Osteoblast (primary cell): ENCODE measurements around the gene RPS3. TPM values are rescaled to one million over a fixed set of nuclear protein-coding genes. Genes with fewer than 3 reads are reported as not detected.
A peak's percentile ranks its signal among the peaks of the same experiment; 100 is the strongest.

Source experiments
- DNase-seq: peaks from one replicate; pipeline ENCODE4 v3.0.0; 2011; ENCODE audit warnings: low spot score, mixed read lengths; ENCODE audit not compliant: insufficient read length; ENCODE audit errors: missing footprints
- H2AFZ ChIP-seq: 2 replicates; pipeline ENCODE4 v1.6.0; 2011; ENCODE audit warnings: mild to moderate bottlenecking, low read length
- H3K27ac ChIP-seq: 2 replicates; pipeline ENCODE4 v1.5.1; 2011; ENCODE audit warnings: mild to moderate bottlenecking, low read depth, low read length, moderate library complexity
- H3K27me3 ChIP-seq: 2 replicates; pipeline ENCODE4 v1.6.0; 2012; ENCODE audit warnings: mild to moderate bottlenecking, control low read depth, inconsistent platforms, low read length, moderate library complexity; ENCODE audit not compliant: insufficient read depth
- H3K36me3 ChIP-seq: 2 replicates; pipeline ENCODE4 v1.5.1; 2011; ENCODE audit warnings: mild to moderate bottlenecking, low read length, control low read depth, moderate library complexity; ENCODE audit not compliant: insufficient read depth
- H3K4me1 ChIP-seq: 2 replicates; pipeline ENCODE4 v1.5.1; 2011; ENCODE audit warnings: mild to moderate bottlenecking, low read length, control low read depth, moderate library complexity; ENCODE audit not compliant: insufficient read depth
- H3K4me2 ChIP-seq: 2 replicates; pipeline ENCODE4 v1.6.0; 2011; ENCODE audit warnings: mild to moderate bottlenecking, low read length; ENCODE audit not compliant: insufficient read depth
- H3K4me3 ChIP-seq: fragments of 200-600 bp; sonication (generic); 3 replicates; pipeline ENCODE4 v1.5.1; 2012; ENCODE audit warnings: mild to moderate bottlenecking, low read length, inconsistent platforms; ENCODE audit not compliant: insufficient read depth
- H3K79me2 ChIP-seq: 2 replicates; pipeline ENCODE4 v1.6.0; 2012; ENCODE audit warnings: mild to moderate bottlenecking, low read length, control low read depth, inconsistent platforms; ENCODE audit not compliant: insufficient read depth
- H3K9me3 ChIP-seq: 2 replicates; pipeline ENCODE4 v1.5.1; 2011; ENCODE audit warnings: low read depth, low read length, control low read depth
- H4K20me1 ChIP-seq: 2 replicates; pipeline ENCODE4 v1.6.0; 2012; ENCODE audit warnings: mild to moderate bottlenecking, low read length, control low read depth; ENCODE audit not compliant: insufficient read depth
- total RNA-seq: library from RNA; depleted of rRNA; stranded (reverse); fragments of >200 nt; gene quantifications from 2 replicates; pipeline ENCODE4 v1.2.3, GENCODE V29; 2012
- TF ChIP-seq, protein P1 (sequence below): IDR thresholded peaks from 2 replicates; pipeline ENCODE4 v1.5.1; 2011; ENCODE audit warnings: mild to moderate bottlenecking, low read depth, low read length, moderate library complexity; ENCODE audit errors: extremely low read depth

Gene RPS3
- total RNA-seq, 1 donor = 1,512 TPM

DNA sequence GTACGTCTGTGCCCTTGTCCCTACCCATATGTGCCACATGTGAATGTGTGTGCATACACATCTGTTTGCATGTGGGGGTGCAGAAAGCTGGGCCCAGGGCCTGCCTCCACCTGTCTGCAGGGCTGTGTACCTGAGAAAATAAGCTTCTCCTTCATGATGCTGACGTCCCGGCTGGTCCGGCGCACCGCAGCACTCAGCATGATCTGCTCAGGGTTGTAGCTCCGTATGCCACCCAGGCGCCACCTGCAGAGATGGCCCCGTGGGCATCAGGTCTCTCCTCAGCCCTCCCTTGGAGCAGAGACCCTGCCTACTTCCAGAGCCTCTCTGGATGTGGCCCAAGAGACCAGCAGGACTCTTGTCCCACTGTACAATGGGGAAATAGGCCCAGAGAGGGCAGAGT lies 37.5 kb downstream of the RPS3 start:
- H3K27ac ChIP-seq = no peak overlapping the region
- H3K4me1 ChIP-seq = no peaks in the 10 kb centered on the region
- peak; percentile 58 for DNase-seq

DNA sequence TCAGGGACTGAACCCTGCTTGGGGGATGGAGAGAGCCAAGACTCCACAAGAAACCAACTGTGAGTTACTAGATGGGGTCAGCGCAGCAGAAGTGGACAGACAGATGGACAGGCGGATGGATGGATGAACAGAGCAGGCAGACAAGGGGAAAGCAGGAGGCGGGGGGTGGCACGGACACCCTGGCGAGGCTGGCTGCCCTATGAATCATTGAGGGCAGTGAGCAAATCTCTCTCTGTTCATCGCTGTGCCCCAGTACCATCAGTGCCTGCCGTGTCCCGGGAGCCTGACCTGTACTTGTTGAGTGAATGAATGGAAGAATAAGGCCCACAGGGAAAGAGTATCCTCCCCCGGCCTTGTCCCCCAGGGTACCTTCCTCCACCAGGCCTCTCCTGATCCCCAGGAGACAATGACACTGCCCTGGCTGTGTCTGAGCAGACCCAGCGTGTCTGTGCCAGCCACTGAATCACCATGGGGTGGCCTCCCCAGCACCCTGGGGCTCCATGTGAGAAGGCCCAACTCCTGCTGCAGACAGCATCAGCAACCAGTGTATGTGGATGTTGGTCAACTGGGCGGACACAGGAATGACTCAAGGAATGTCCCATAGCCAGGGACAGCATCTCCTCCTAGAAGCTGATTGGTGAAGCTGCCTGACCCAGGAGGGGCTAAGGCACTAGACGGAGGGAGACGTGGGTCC lies 38.8 kb downstream of the RPS3 start:
- Histone ChIP-seq H3K36me3 (no peaks in the 10 kb centered on the region), H3K4me2 (no peak overlapping the region), H3K79me2 (no peaks in the 10 kb centered on the region), H3K4me3 (no peak overlapping the region), H3K9me3 (no peaks in the 10 kb centered on the region), H3K4me1 (no peaks in the 10 kb centered on the region), H3K27ac (no peak overlapping the region), H4K20me1 (no peaks in the 10 kb centered on the region), H3K27me3 (peaks cover 5% of the 10 kb centered on the region), H2AFZ (no peak overlapping the region)
- TF ChIP-seq, protein P1, sequence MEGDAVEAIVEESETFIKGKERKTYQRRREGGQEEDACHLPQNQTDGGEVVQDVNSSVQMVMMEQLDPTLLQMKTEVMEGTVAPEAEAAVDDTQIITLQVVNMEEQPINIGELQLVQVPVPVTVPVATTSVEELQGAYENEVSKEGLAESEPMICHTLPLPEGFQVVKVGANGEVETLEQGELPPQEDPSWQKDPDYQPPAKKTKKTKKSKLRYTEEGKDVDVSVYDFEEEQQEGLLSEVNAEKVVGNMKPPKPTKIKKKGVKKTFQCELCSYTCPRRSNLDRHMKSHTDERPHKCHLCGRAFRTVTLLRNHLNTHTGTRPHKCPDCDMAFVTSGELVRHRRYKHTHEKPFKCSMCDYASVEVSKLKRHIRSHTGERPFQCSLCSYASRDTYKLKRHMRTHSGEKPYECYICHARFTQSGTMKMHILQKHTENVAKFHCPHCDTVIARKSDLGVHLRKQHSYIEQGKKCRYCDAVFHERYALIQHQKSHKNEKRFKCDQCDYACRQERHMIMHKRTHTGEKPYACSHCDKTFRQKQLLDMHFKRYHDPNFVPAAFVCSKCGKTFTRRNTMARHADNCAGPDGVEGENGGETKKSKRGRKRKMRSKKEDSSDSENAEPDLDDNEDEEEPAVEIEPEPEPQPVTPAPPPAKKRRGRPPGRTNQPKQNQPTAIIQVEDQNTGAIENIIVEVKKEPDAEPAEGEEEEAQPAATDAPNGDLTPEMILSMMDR = no peak
- peak; percentile 91 for DNase-seq

More for the DNA sequence above, 37.5 kb downstream of the RPS3 start:
- no peak overlapping the region for H3K4me3 ChIP-seq
- H3K9me3 ChIP-seq = no peaks in the 10 kb centered on the region
- no peaks in the 10 kb centered on the region for H4K20me1 ChIP-seq
- no peak overlapping the region for H2AFZ ChIP-seq
- peaks cover 18% of the 10 kb centered on the region for H3K27me3 ChIP-seq
- no peak overlapping the region for H3K4me2 ChIP-seq
- no peaks in the 10 kb centered on the region for H3K36me3 ChIP-seq
- TF ChIP-seq, protein P1 = no peak
- no peaks in the 10 kb centered on the region for H3K79me2 ChIP-seq

DNA sequence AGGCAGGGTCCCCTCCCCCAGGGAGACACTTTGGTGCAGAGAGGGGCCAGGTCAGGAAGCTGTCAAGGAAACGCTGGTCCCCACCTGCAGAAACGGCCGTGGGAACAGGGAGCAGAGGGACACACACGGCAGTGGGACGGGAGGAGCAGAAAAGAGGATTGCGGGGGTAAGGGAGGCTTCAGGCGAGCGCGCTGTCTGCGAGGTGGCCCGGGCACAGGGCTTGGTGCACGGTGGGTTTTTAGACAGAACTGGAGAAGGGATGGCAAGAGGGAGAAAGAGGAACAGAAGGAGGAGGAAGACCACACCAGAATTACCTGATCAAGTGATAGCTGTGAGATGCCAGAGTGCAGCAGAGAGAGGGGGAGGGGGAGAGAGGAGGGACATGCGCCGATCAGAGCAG lies 39.7 kb downstream of the RPS3 start:
- H4K20me1 ChIP-seq = no peaks in the 10 kb centered on the region
- no peak overlapping the region for H3K4me2 ChIP-seq
- TF ChIP-seq, protein P1 = no peak
- H3K36me3 ChIP-seq = no peaks in the 10 kb centered on the region
- H3K9me3 ChIP-seq = no peaks in the 10 kb centered on the region
- H3K27ac ChIP-seq = no peak overlapping the region
- H3K4me3 ChIP-seq = no peak overlapping the region
- DNase-seq = peak; percentile 57
- no peaks in the 10 kb centered on the region for H3K27me3 ChIP-seq
- H2AFZ ChIP-seq = no peak overlapping the region
- no peaks in the 10 kb centered on the region for H3K79me2 ChIP-seq
- H3K4me1 ChIP-seq = no peaks in the 10 kb centered on the region

DNA sequence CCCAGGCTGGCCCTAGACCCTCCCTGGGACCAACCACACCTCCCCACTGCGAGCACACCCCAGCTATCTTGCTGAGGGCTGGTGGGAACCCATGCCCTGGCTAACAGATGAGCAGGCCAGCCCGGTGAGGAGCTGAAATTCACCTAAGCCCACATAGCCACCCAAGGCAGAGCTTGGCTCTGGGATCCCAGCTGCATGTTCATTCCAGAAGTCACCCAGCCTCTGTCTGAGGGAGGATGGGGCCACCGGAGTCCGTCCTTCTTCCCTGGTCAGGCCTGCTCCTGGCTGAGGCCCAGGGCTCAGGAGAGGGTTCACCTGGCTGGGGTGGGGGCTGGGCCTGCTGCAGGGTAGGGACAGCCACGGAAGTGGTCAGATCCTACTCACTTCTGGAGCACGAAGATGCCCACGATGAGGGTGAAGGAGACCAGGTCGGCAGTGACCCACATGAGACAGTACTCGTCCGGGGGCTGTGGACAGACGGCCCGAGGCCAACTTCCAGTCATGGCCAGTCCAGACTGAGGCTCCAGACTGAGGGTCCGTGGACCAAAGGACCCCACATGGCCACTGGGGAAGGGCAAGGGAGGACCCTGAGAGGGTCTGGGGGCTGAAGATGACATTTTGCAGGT lies 40.3 kb downstream of the RPS3 start:
- no peaks in the 10 kb centered on the region for H3K36me3 ChIP-seq
- TF ChIP-seq, protein P1 = no peak
- DNase-seq = peak; percentile 76
- H3K9me3 ChIP-seq = no peaks in the 10 kb centered on the region
- no peak overlapping the region for H3K4me2 ChIP-seq
- no peaks in the 10 kb centered on the region for H3K4me1 ChIP-seq
- H3K27ac ChIP-seq = no peak overlapping the region
- no peak overlapping the region for H3K4me3 ChIP-seq
- no peaks in the 10 kb centered on the region for H3K79me2 ChIP-seq
- H4K20me1 ChIP-seq = no peaks in the 10 kb centered on the region
- H2AFZ ChIP-seq = no peak overlapping the region
- no peaks in the 10 kb centered on the region for H3K27me3 ChIP-seq
